Left lung (tissue), 10 donors: ENCODE measurements around the gene NCBP3. TPM values are rescaled to one million over a fixed set of nuclear protein-coding genes. Genes with fewer than 3 reads are reported as not detected.

Source experiments
- ATAC-seq: fragments of 200-7000 bp; cut with Tn5 transposase; one replicate; pipeline ENCODE4 v1.9.1; 2020; ENCODE audit warnings: moderate library complexity
- DNase-seq, 4 donors: peaks; one replicate each; pipeline ENCODE4 v3.0.0-alpha.2; 2013 to 2020
- H3K27ac ChIP-seq, 2 donors: fragments of 200-600 bp; sonication (generic) in 1 of 2; one replicate each; pipeline versions ENCODE4 v1.5.0 to v1.8.0; 2020 to 2021
- H3K27me3 ChIP-seq, 2 donors: fragments of 200-600 bp; sonication (generic) in 1 of 2; one replicate each; pipeline versions ENCODE4 v1.5.0 to v1.8.0; 2020 to 2021
- H3K36me3 ChIP-seq, 2 donors: fragments of 200-600 bp; sonication (generic) in 1 of 2; one replicate each; pipeline versions ENCODE4 v1.5.0 to v1.8.0; 2020 to 2021
- H3K4me1 ChIP-seq, 2 donors: fragments of 200-600 bp; one replicate each; pipeline ENCODE4 v1.8.0; 2021
- H3K4me3 ChIP-seq, 2 donors: fragments of 200-600 bp; sonication (generic) in 1 of 2; one replicate each; pipeline versions ENCODE4 v1.5.0 to v1.8.0; 2020 to 2021; ENCODE audit warnings: mild to moderate bottlenecking in 1 of 2
- H3K9me3 ChIP-seq, 2 donors: fragments of 200-600 bp; sonication (generic) in 1 of 2; one replicate each; pipeline versions ENCODE4 v1.5.0 to v1.8.0; 2020 to 2021
- intact Hi-C, 2 donors: fragments of 100-400 bp; cut with DNase I; formaldehyde crosslinking; loops; one replicate each; pipeline versions ENCODE4 v1.11.2 to v1.14.2; 2022
- polyA plus RNA-seq, 6 donors: library from polyadenylated mRNA; unstranded; fragments of 120-200 nt; gene quantifications; one replicate each; pipeline ENCODE4 v1.2.1, GENCODE V29; 2013; ENCODE audit not compliant: insufficient read length in 6 of 6
- total RNA-seq, 2 donors: library from RNA; stranded (reverse); fragmentation: NEBNext Ultra II Directional; extraction: Animal tissue kit (Norgen Biotek cat#: 25700); gene quantifications; one replicate each; pipeline ENCODE4 v1.2.1, GENCODE V29; 2021
- TF ChIP-seq, protein P1 (sequence below), 2 donors: fragments of 200-600 bp; sonication (generic) in 1 of 2; IDR thresholded peaks; one replicate each; pipeline versions ENCODE4 v1.5.0 to v1.8.0; 2021; ENCODE audit warnings: antibody characterized with exemption in 2 of 2
- donor health status: DM: no; HTN: yes; CAD: no.
- donor health status: DM: no; HTN: no; CAD: no.

The NCBP3 gene
- total and polyA plus RNA-seq, 8 donors, result 30.6 to 112 (median 104) TPM

DNA sequence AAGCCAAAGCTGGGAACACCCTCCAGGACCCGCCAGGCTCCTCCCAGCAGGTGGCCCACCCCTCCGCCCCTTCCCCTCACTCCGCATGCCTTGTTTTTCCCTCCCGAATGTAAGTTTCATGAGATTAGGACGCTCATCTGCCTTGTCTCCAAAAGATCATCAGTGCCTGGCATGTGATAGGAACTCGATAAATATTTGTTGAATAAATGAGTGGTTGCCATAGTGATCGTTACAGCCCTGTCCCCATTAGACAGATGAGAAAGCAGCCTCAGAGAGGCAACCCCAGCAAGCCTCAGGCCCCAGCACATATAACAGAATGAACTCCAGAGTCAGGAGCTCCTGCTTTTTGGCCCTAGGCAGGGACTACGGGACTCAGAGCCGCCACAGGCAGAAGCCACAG, 41.8 kb upstream of the NCBP3 start:
- Histone ChIP-seq H3K4me3 (no peak overlapping the region), H3K4me1 (peaks cover 11 to 70% of the 10 kb centered on the region in 2 donors), H3K36me3 (peaks cover 0 to 27% of the 10 kb centered on the region in 2 donors), H3K9me3 (no peaks in the 10 kb centered on the region), H3K27me3 (no peaks in the 10 kb centered on the region), H3K27ac (peak overlapping the region; percentile 33 to 93)
- ATAC-seq (no peak), DNase-seq (no peak)
- TF ChIP-seq, protein P1, sequence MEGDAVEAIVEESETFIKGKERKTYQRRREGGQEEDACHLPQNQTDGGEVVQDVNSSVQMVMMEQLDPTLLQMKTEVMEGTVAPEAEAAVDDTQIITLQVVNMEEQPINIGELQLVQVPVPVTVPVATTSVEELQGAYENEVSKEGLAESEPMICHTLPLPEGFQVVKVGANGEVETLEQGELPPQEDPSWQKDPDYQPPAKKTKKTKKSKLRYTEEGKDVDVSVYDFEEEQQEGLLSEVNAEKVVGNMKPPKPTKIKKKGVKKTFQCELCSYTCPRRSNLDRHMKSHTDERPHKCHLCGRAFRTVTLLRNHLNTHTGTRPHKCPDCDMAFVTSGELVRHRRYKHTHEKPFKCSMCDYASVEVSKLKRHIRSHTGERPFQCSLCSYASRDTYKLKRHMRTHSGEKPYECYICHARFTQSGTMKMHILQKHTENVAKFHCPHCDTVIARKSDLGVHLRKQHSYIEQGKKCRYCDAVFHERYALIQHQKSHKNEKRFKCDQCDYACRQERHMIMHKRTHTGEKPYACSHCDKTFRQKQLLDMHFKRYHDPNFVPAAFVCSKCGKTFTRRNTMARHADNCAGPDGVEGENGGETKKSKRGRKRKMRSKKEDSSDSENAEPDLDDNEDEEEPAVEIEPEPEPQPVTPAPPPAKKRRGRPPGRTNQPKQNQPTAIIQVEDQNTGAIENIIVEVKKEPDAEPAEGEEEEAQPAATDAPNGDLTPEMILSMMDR (IDR thresholded peaks at IDR 0.05), result no peak
- intact Hi-C loops, result no loop called here

DNA sequence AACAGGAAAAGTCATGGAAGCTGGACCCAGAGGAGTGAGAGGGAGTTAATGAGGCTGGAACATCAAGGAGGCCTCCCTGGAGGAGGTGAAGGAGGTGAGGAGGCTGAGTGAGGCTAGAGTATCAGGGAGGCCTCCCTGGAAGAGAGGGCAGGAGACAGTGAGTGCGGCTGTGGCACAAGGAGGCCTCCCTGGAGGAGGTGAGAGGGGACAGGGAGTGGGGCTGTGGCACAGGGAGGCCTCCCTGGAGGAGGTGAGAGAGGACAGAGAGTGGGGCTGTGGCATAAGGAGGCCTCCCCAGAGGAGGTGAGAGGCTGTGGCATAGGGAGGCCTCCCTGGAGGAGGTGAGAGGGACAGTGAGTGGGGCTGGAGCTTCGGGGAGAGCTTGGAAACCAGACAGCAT, 41.3 kb upstream of the NCBP3 start:
- peak overlapping the region in 1 of 2 donors; percentile 93 for H3K27ac ChIP-seq
- TF ChIP-seq, protein P1 (IDR thresholded peaks at IDR 0.05), result no peak

DNA sequence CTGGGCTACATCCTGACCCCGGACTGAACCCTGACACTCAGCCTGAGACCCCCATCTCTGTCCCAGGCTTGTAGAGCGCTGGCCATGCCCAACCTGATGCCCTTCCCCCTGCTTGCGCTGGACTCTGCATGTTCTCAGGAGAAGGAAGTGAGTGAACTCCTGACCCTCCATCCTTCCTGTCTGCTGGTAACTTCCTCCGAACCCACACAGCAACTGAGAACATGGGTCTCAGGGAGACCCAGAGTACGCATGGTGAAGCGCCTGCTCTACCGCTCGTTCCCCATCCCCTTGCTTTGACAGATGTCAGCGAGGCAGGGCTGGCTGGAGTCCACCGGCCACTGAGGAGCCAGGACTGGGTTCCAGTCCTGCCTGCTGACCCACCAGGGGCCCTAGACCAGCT, 40.7 kb upstream of the NCBP3 start:
- no peaks in the 10 kb centered on the region for H3K9me3 ChIP-seq

More for the DNA sequence above, 41.3 kb upstream of the NCBP3 start:
- ATAC-seq (no peak), DNase-seq (no peak)
- Histone ChIP-seq H3K27me3 (no peaks in the 10 kb centered on the region), H3K36me3 (peaks cover 0 to 32% of the 10 kb centered on the region in 2 donors), H3K4me1 (peaks cover 11 to 70% of the 10 kb centered on the region in 2 donors), H3K9me3 (no peaks in the 10 kb centered on the region), H3K4me3 (no peak overlapping the region)
- intact Hi-C loops, result no loop called here

DNA sequence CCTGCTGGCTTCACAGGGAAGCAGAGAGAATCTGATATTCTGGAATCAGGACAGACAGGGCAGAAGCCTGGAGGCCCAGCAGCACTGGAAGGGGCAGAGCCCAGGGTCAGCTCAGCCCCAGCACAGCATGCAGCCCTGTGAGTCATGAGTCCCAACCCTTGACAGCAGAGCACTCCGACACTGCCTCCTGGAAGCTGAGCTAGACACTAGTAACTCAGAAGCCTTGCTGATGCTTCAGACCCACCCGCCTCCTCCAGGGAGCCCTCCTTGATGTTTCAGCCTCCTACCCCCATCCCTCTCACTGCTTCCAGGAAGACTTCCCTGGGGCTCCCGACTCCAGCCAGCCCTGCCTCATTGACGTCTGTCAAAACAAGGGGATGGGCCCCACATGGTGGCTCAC, 39.9 kb upstream of the NCBP3 start:
- Histone ChIP-seq H3K36me3 (peaks cover 0 to 37% of the 10 kb centered on the region in 2 donors), H3K4me1 (peaks cover 11 to 59% of the 10 kb centered on the region in 2 donors), H3K4me3 (no peak overlapping the region), H3K27me3 (no peaks in the 10 kb centered on the region), H3K9me3 (no peaks in the 10 kb centered on the region), H3K27ac (peak overlapping the region in 1 of 2 donors; percentile 93)
- intact Hi-C loops, result no loop called here
- TF ChIP-seq, protein P1 (IDR thresholded peaks at IDR 0.05), result no peak
- DNase-seq (no peak), ATAC-seq (peak; percentile 16)

More for the DNA sequence above, 40.7 kb upstream of the NCBP3 start:
- DNase-seq (peak in 1 of 4 donors; percentile 71), ATAC-seq (peak; percentile 46)
- no peaks in the 10 kb centered on the region for H3K27me3 ChIP-seq
- H3K27ac ChIP-seq, result peak overlapping the region; percentile 41 to 93
- H3K36me3 ChIP-seq, result peaks cover 0 to 37% of the 10 kb centered on the region in 2 donors
- TF ChIP-seq, protein P1 (IDR thresholded peaks at IDR 0.05), result no peak
- intact Hi-C loops, result no loop called here
- H3K4me1 ChIP-seq, result peaks cover 11 to 66% of the 10 kb centered on the region in 2 donors
- no peak overlapping the region for H3K4me3 ChIP-seq

DNA sequence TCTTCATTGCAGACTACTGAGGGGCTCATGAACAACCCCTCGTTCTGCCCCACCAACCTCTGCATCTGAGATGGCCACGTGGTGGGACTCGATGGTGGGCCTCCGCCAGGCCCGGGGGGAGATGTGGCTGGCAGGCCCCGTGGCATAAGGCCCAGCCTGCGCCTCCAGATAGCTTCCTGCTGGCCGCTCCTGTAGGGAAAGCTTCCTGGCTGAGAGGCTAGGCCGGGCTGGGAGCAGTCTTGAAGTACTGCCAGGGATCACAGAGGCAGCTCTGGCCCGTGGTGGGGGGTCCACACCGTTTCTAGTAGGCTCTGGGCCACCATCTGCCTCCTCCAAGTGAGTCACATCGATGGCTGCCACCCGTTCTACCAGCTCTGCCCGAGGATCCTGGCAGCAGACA, 39.2 kb upstream of the NCBP3 start:
- TF ChIP-seq, protein P1 (IDR thresholded peaks at IDR 0.05), result no peak
- Histone ChIP-seq H3K27me3 (no peaks in the 10 kb centered on the region), H3K27ac (no peak overlapping the region), H3K4me1 (peaks cover 7 to 52% of the 10 kb centered on the region in 2 donors), H3K9me3 (no peaks in the 10 kb centered on the region), H3K4me3 (no peak overlapping the region), H3K36me3 (peaks cover 0 to 38% of the 10 kb centered on the region in 2 donors)
- intact Hi-C loops, result no loop called here
- DNase-seq, result no peak
- ATAC-seq, result no peak
